HepG2 (cell line): Measurements from ENCODE around the gene SIRT6. TPM values are rescaled to one million over a fixed set of nuclear protein-coding genes. Genes with fewer than 3 reads are reported as not detected.

Source experiments
- ATAD3A ChIP-seq: sonication (generic); formaldehyde crosslinking; IDR thresholded peaks from 2 replicates; pipeline ENCODE4 v1.4.0; 2020; ENCODE audit warnings: missing genetic modification reagents
- BCL6 ChIP-seq: IDR thresholded peaks from 2 replicates; pipeline ENCODE4 v1.6.1; 2016; ENCODE audit warnings: missing genetic modification reagents, missing compliant biosample characterization
- HCFC1 ChIP-seq: fragments of 150-350 bp; IDR thresholded peaks from 2 replicates; pipeline ENCODE4 v1.6.1; 2014; ENCODE audit warnings: low read depth, low read length
- JUND ChIP-seq: sonication (generic); formaldehyde crosslinking; IDR thresholded peaks from 2 replicates; pipeline ENCODE4 v1.8.0; 2022; ENCODE audit warnings: mild to moderate bottlenecking, missing genetic modification reagents
- KDM5B ChIP-seq: sonication (generic); formaldehyde crosslinking; IDR thresholded peaks from 2 replicates; pipeline ENCODE4 v1.4.0; 2020; ENCODE audit warnings: missing genetic modification reagents, mild to moderate bottlenecking, borderline replicate concordance
- NR2F2 ChIP-seq: IDR thresholded peaks from 2 replicates; pipeline ENCODE4 v1.6.1; 2012; ENCODE audit warnings: low read depth, inconsistent platforms, borderline replicate concordance
- PAWR ChIP-seq: sonication (generic); formaldehyde crosslinking; IDR thresholded peaks from 2 replicates; pipeline ENCODE4 v1.4.0; 2020; ENCODE audit warnings: missing genetic modification reagents, mild to moderate bottlenecking, borderline replicate concordance
- PPARG ChIP-seq: conservative IDR thresholded peaks from 2 replicates; pipeline ENCODE4 v1.6.1; 2016; ENCODE audit warnings: missing biosample characterization, missing genetic modification reagents
- SMARCC2 ChIP-seq: fragments of 450-650 bp; IDR thresholded peaks from 2 replicates; pipeline ENCODE4 v1.6.1; 2017; ENCODE audit warnings: antibody characterized with exemption, mild to moderate bottlenecking
- SP4 ChIP-seq: sonication (generic); formaldehyde crosslinking; IDR thresholded peaks from 2 replicates; pipeline ENCODE4 v1.8.1; 2023; ENCODE audit warnings: mild to moderate bottlenecking, missing genetic modification reagents
- TBX2 ChIP-seq: sonication (generic); formaldehyde crosslinking; IDR thresholded peaks from 2 replicates; pipeline ENCODE4 v1.5.0; 2020; ENCODE audit warnings: missing genetic modification reagents, mild to moderate bottlenecking, borderline replicate concordance
- ZBTB42 ChIP-seq: sonication (generic); formaldehyde crosslinking; IDR thresholded peaks from 2 replicates; pipeline ENCODE4 v1.5.0; 2020; ENCODE audit warnings: mild to moderate bottlenecking, missing genetic modification reagents
- ZNF607 ChIP-seq: sonication (generic); formaldehyde crosslinking; IDR thresholded peaks from 2 replicates; pipeline ENCODE4 v1.5.1; 2020; ENCODE audit warnings: missing genetic modification reagents, mild to moderate bottlenecking, borderline replicate concordance
- ZNF709 ChIP-seq: sonication (generic); formaldehyde crosslinking; IDR thresholded peaks from 2 replicates; pipeline ENCODE4 v1.5.0; 2020; ENCODE audit warnings: mild to moderate bottlenecking, missing genetic modification reagents
- polyA plus RNA-seq, 8 experiments: library from polyadenylated mRNA; depleted of rRNA in 3 of 8; stranded (reverse) in 7 of 8; unstranded in 1 of 8; fragments of >200 nt; fragmentation: Illumina TruSeq in 4 of 8; extraction: Trizol in 4 of 8; gene quantifications; 2 replicates each; pipeline versions ENCODE4 v1.2.1 to v1.2.3, GENCODE V29; 2011 to 2016; ENCODE audit warnings: low read depth in 4 of 8, missing spikeins in 1 of 8, mixed read lengths in 1 of 8; ENCODE audit not compliant: insufficient read depth in 1 of 8
- total RNA-seq, 5 experiments: library from RNA; depleted of rRNA; stranded (reverse); fragments of >200 nt; fragmentation: Illumina TruSeq; extraction: Trizol; gene quantifications; 2 replicates each; pipeline ENCODE4 v1.2.3, GENCODE V29; 2016; ENCODE audit warnings: low read depth in 1 of 5
- TF ChIP-seq, protein P1 (sequence below): sonication (generic); formaldehyde crosslinking; conservative IDR thresholded peaks from 2 replicates; pipeline ENCODE4 v1.4.0; 2020; ENCODE audit warnings: missing genetic modification reagents
- TF ChIP-seq, protein P2 (sequence below): sonication (generic); formaldehyde crosslinking; IDR thresholded peaks from 2 replicates; pipeline ENCODE4 v1.4.0; 2020; ENCODE audit warnings: missing genetic modification reagents
- TF ChIP-seq, protein P3 (sequence below): sonication (generic); formaldehyde crosslinking; IDR thresholded peaks from 2 replicates; pipeline ENCODE4 v1.5.1; 2020; ENCODE audit warnings: mild to moderate bottlenecking, missing genetic modification reagents
- TF ChIP-seq, protein P4 (sequence below): fragments of 450-650 bp; IDR thresholded peaks from 2 replicates; pipeline ENCODE4 v1.6.1; 2016

The SIRT6 gene
- total and polyA plus RNA-seq, 2 of the 13 experiments (the other 11 are each of a cell fraction or from before 2014, with no cell fraction given), result 11.0 to 18.4 TPM

DNA sequence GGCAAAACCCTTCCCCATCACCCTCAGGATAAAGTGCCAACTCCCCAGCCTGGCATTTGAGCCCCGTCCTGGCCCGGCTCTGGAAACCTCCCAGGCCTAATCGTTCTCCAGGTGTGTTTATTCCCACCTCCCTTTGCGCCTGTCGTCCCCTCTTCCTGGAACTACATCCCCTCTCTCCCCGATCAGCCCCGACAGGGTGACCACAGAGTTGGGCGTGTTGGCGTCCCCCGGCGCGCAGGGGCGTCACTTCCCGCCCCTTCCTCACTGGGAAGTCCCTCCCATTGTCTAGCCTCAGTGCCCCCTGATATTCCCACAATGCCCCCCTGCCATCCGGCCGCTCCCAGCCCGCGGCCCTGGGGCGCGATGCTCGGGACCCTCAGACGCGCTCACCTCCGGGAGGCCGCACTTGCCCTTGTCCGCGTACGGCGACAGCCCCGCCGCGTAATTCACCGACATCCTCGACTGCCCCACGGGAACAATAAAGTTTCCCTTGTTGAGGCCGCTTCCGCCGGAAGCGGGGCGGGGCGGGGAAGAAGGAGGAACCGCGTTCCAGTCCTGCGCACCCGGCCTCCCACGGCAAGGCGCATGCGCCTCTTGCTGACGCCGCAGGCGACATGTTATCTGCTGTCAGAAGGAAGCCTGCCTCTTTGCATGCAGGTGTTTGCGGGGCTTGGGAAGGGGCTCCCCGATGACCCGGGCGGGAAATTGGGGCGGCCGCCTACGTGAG, at the start of gene SIRT6, which contains the start of gene ANKRD24 (continued):
- TF ChIP-seq, protein P1, sequence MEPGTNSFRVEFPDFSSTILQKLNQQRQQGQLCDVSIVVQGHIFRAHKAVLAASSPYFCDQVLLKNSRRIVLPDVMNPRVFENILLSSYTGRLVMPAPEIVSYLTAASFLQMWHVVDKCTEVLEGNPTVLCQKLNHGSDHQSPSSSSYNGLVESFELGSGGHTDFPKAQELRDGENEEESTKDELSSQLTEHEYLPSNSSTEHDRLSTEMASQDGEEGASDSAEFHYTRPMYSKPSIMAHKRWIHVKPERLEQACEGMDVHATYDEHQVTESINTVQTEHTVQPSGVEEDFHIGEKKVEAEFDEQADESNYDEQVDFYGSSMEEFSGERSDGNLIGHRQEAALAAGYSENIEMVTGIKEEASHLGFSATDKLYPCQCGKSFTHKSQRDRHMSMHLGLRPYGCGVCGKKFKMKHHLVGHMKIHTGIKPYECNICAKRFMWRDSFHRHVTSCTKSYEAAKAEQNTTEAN, result peak; percentile 43; the same call in 1 of the 2 replicates
- TF ChIP-seq PPARG (CRISPR knock-in tag) (peak; percentile 63; the same call in 1 of the 2 replicates), PAWR (CRISPR knock-in tag) (no peak), ZNF607 (CRISPR knock-in tag) (peak; percentile 74; the same call in 1 of the 2 replicates), TBX2 (CRISPR knock-in tag) (peak; percentile 74; the same call in 1 of the 2 replicates), ATAD3A (CRISPR knock-in tag) (no peak), JUND (no peak; the same call in 1 of the 2 replicates), SMARCC2 (no peak), ZNF709 (peak; percentile 70; the same call in 1 of the 2 replicates), HCFC1 (peak; percentile 78), ZBTB42 (0 out of 2 replicates have a peak, but pooled peaks have one; percentile 62), NR2F2 (no peak), KDM5B (CRISPR knock-in tag) (peak; percentile 66; the same call in 1 of the 2 replicates), BCL6 (CRISPR knock-in tag) (peak; percentile 65), SP4 (CRISPR knock-in tag) (peak; percentile 82)
- TF ChIP-seq, protein P2, sequence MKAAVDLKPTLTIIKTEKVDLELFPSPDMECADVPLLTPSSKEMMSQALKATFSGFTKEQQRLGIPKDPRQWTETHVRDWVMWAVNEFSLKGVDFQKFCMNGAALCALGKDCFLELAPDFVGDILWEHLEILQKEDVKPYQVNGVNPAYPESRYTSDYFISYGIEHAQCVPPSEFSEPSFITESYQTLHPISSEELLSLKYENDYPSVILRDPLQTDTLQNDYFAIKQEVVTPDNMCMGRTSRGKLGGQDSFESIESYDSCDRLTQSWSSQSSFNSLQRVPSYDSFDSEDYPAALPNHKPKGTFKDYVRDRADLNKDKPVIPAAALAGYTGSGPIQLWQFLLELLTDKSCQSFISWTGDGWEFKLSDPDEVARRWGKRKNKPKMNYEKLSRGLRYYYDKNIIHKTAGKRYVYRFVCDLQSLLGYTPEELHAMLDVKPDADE (CRISPR knock-in tag), result no peak
- TF ChIP-seq, protein P3, sequence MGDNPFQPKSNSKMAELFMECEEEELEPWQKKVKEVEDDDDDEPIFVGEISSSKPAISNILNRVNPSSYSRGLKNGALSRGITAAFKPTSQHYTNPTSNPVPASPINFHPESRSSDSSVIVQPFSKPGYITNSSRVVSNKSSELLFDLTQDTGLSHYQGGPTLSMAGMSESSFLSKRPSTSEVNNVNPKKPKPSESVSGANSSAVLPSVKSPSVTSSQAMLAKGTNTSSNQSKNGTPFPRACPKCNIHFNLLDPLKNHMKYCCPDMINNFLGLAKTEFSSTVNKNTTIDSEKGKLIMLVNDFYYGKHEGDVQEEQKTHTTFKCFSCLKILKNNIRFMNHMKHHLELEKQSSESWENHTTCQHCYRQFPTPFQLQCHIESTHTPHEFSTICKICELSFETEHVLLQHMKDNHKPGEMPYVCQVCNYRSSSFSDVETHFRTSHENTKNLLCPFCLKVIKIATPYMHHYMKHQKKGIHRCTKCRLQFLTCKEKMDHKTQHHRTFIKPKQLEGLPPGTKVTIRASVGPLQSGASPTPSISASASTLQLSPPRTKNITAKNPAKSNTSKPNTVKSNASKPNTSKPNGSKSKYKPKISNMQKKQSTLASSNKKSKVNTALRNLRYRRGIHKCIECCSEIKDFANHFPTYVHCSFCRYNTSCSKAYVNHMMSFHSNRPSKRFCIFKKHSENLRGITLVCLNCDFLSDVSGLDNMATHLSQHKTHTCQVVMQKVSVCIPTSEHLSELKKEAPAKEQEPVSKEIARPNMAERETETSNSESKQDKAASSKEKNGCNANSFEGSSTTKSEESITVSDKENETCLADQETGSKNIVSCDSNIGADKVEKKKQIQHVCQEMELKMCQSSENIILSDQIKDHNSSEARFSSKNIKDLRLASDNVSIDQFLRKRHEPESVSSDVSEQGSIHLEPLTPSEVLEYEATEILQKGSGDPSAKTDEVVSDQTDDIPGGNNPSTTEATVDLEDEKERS (CRISPR knock-in tag), result 0 out of 2 replicates have a peak, but pooled peaks have one; percentile 51
- TF ChIP-seq, protein P4, sequence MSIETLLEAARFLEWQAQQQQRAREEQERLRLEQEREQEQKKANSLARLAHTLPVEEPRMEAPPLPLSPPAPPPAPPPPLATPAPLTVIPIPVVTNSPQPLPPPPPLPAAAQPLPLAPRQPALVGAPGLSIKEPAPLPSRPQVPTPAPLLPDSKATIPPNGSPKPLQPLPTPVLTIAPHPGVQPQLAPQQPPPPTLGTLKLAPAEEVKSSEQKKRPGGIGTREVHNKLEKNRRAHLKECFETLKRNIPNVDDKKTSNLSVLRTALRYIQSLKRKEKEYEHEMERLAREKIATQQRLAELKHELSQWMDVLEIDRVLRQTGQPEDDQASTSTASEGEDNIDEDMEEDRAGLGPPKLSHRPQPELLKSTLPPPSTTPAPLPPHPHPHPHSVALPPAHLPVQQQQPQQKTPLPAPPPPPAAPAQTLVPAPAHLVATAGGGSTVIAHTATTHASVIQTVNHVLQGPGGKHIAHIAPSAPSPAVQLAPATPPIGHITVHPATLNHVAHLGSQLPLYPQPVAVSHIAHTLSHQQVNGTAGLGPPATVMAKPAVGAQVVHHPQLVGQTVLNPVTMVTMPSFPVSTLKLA, result peak; percentile 48; the same call in 1 of the 2 replicates
